ENCODE results near the gene COL9A3.

The COL9A3 gene

DNA sequence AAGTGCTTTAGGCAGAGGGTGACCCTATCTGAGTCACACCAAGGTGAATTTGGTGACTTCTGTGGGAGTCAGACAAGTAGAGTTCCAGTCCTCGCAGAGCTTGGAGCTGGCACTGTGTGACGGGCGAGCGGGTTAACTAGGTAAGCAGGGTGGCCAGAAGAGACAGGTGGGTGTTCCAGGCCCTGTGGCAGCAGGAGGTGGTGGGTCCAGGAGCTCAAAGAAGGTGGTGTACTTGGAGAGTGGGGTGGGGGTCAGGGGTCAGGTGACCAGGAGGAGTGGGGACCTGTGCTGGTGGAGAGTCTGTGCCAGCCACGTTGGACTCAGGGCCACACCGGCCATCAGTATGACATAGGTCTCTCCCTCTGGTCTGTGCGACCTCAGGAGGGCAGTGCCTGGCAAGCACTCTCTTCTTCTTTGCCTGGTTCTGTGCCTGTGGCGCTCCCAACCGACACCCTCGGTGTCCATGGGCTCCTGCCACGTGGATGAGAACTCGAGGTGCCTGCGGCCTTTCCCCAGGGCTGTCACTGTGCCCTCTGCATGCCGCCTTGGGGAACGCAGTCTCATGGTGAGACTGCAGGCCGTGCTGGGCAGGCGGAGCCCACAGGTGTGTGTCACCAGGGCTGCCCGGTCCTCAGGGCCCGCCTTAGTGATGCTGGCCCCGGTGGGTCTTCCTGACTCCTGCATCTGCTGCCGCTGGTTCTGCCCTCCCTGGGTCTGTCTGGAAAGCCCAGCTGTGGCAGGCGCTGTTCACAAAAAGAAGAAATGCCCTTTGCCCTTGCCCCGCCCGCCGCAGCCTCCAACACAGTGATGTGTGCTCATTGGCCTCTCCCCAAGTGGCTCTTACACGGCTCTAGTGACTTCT lies 18.9 kb upstream of the COL9A3 start:
- no peak for DNase-seq

DNA sequence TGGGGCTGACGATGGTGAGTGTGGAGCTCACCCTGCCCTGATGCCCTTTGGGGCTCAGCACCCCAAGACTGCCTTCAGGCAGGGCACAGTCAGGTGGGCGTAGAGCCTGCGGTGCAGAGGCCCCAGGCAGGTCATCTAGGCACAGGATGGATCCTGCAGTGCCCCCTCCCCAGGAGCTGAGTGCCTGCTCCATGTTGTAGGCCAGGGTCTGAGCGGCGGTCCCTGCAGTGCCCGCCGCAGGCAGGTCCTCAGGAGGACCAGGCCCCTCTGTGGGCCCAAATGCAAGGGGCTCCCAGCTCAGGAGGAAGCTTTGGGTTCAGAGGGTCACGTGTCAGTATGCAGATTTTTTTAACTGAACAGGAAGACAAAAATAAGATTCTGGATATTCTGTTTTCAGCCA lies 17.8 kb upstream of the COL9A3 start:
- no peak for DNase-seq

DNA sequence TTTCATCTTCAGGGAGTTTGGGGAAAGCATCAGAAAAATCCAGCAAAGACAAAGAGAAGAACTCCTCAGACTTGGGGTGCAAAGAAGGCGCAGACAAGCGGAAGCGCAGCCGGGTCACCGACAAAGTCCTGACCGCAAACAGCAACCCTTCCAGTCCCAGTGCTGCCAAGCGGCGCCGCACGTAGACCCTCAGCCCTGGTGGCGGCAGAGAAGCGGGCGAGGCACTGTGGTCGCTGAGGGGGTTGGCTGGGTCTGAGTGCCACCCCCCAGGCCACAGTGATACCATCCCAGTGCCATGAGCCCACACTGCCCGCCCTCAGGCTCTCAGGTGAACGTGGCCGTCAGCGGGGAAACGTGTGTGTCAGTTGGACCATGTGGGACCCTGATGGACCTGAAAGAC lies 17.4 kb upstream of the COL9A3 start:
- DNase-seq: no peak

DNA sequence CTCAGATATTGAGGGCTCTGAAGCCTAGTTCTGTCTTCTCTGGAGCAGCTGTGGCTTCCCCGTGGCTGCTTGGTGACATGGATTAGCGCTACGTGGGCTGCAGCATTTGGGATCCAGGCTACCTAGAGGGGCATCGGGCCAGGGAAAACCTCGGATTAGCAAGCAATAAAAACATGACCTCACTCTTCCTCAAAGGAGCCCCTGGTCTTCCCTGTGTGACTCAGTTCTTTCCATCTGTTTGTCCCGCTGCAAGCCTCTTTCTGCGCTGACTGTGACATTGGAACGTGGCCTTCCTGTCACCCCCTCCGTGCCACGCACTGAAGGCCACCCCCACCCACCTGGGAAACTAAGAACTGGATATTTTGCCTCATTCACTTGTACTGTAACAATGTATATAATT lies 17.0 kb upstream of the COL9A3 start:
- no peak for DNase-seq

DNA sequence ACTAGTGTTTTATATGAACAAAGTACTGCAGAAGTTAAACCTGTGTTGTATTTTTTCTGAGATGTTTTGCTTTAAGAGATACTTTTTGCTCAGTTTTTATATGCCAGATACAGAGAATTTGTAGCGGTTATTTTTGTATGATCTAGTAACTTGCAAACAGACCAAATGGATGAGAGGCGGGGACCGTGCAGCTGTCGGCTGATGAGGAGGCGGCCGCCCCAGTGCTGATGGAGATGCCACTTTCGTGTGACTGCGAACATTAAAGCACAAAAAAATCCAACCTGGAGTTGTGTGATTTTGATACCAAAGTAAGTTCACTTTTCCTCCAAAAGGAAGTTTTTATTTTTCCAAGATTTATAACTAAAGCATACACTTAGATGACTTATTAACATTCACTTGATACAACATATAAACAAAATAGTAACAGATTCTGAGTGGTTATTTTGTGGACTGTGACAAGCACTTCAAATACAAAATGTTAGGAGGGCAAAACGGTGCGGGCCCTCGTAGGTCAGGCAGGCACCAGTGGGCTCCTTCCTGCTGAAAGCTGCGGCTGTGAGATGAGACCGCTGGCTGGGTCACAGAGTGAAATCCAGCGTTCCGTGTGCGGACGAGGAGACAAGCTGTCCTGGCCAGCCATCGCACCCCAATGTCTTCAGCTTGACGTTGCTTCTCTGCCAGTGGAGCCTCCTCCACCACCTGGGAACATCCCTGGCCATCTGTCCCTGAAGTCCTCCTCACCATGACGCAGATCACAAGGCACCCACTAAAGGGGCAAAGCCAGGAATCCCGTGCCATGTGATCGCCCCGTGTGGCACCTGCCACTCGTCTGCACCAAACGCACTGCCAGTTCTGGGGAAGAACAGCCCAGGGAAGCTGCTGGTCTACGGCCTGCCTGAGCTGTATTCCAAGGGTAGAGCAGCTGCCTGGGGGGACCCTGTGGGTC lies 16.3 kb upstream of the COL9A3 start:
- no peak for DNase-seq

DNA sequence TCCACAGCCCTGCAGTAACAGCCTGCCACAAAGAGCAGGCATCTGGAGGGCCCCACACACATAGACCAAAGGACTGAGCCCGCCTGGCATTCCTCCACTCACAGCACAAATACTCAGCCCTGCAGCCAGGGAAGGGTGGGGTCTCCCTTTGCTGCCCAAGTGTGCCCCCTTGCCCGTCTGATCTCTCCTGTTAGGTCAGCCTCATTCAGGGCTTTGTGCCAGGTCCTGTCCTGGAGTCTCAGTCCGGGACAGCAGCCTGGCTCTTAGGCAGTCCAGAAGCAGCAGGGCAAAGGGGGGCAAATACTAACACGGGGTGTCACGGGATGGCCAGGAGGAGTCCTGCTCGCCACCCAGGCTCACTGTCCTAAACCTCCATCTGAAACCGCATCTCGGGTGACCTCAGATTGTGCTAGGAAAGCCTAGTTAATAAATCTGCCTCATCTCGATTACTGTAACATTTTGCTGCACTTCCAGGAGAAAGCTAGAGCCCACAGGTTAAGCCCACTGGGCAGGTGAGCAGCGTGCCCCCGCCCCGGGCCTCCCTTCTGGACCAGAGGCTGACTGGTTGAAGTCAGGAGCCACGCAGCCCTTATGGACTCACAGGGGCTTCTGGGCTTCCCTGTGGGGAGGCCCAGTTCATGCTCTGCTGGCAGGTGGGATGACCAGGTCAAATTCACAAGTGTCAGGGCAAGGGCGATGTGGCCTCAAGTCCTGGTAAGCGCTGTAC lies 15.4 kb upstream of the COL9A3 start:
- DNase-seq: no peak

DNA sequence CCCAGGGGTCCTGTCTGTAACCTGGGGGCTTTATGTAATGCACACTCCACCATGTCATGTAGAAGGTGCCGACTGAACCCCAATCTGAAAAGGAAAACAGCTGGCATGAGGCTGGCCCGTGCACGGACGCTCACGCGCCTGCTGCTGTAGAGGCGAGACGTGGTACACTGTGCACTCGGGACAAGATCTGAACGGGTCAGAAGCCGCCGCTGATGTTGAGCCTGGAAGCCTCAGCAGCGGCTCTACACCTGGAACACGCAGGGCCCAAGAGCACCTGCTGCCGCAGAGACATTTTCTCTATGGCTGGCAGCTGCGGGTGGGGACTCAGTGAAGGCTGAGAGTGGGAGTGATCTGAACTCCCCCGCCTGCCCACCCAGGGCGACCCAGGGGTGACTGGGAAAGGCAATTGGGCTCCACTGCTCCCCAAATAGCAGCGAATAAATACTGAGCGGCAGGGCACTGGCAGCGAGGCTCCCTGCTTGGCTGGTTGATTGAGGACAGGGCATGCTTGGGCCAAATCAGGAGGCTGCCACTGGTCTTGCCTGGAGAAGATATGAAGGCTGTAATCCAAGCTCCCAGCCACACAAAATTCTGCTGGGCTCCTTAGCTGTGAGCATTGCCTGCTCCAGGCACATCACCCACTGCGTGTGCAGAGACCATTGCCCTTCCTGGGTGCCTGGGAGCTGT lies 14.7 kb upstream of the COL9A3 start:
- DNase-seq: no peak

DNA sequence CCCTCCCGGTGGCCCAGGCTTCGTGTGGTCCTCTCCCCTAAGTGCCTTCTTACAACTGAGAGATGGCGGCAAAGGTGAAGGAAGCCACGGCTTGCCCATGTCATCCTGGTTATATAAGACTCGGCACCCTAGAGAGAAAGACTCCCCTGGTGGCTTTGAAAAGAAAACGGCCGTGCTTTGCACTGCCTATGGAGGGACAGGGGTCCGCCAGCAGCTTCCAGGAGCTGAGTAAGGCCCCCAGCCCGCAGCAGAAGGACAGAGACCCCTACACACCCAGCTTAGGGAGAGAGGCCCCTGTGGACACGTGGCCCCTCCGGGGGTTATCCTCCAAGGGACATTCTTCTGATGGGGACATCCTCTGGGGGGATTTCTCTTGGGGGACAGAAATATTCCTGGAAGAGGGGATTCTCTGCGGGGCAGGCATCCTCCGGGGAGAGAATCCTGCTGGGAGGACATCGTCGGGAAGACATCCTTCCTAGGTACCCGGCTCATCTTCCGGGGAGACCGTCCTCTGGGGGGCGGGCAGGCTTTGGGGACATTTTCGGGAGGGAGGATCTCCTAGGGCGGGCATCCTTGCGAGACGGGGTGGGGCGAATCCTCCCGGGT lies 12.7 kb upstream of the COL9A3 start:
- DNase-seq: no peak

DNA sequence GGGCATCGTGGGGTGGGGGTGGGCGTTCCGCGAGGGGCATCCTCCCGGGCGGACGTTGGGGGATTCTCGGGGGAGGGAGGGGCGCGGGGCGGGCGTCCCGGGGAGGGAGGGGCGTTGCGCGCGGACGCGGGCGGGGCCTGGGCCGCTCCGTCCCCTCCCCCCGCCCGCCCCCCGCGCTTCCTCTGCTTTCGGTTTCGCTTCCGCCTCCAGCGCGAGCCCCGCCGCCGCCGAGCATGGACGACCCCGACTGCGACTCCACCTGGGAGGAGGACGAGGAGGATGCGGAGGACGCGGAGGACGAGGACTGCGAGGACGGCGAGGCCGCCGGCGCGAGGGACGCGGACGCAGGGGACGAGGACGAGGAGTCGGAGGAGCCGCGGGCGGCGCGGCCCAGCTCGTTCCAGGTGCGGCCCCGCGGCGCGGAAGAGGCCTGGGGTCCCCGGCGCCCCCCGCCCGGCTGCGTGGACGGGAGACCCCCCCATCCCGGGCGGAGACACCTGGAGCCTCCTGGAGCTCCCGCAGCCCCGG lies 12.2 kb upstream of the COL9A3 start, which contains the start of gene OGFR:
Gene OGFR, plus strand, starts transcription at position 209 of the 528 bp plus-strand sequence. Its CDS starts 25 bp downstream, at position 234.
- DNase-seq: peak; percentile 64

DNA sequence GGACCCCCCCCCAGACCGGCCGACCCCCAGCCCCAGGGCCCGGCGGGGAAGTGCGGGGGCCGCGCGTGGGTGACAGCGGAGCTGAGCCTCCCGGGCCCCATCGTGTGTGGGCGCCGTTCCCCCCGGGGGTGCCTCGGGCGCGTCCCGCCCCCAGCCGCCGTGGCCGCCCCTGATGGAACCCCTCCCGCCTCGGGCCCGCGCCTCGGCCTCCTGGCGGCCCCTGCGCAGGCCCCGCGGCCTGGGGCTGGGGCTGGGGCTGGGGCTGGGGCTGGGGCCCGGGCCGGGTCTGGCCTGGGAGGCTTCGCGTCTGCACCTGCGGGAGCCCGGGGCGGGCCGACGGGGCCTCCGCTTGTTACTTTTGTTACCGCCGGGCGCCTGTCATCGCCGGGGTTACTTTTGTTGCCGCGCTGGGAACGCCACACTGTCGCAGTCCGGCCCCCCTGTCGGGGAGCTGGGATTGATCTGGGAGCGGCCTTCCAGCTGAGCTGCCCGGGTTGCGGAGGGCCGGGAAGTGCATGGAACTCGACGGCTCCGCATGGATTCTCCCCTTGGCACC lies 11.6 kb upstream of the COL9A3 start:
- peak; percentile 56 for DNase-seq

DNA sequence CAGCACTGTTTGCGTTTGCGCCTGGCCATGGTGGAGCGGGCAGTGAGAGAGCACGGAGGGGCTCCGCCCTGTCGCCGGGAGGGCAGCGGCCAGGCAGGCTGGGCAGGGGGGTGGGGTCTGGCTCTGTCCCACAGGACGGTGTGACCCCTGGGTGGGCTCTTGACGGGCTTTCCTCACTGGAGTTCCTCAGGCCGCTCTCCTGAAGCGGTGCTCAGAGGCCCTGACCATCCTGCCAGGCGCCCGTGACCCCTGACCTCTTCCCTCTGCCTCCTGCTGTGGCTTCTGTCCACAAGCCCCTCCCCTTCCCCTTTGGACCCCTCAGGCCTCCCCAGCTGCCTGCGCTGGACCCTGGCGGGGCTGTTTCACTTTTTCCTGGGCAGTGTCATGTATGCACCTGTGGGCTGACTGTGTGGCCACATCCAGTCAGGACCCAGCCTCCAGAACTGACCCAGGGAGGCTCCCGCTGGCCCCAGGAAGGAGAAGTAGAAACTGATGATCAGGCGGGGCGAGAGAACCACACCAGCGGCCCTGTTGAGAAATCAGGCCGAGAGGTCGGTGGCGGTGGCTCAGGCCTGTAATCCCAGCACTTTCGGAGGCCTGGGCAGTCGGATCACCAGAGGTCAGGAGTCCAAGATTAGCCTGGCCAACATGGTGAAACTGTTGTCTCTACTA lies 11.0 kb upstream of the COL9A3 start:
- no peak for DNase-seq

DNA sequence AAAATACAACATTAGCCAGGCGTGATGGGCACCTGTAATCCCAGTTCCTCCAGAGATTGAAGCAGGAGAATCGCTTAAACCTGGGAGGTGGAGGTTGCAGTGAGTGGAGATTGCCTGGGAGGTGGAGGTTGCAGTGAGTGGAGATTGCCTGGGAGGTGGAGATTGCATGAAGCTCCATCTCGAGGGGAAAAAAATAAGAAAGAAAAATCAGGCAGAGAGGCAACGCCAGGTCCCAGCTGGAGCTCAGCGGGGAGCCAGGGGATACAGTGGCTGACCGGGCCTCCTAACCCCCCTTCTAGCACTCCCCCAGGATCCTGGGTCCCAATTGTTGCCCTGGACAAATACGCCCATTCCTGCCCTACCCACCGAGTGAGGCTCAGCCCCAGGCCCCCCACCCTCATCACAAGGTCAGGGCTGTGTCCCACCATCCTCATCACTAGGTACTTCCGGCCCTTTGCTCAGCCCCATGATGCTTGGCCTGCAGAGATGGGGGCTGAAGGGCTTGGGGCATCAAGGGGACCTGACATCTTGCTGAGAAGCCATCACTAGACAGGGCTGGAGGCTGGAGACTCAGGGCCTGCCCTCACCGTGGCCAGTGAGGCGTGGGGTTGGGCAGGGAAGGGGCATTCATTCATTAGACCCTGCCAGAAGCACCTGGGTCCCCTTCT lies 10.3 kb upstream of the COL9A3 start:
- DNase-seq: no peak

DNA sequence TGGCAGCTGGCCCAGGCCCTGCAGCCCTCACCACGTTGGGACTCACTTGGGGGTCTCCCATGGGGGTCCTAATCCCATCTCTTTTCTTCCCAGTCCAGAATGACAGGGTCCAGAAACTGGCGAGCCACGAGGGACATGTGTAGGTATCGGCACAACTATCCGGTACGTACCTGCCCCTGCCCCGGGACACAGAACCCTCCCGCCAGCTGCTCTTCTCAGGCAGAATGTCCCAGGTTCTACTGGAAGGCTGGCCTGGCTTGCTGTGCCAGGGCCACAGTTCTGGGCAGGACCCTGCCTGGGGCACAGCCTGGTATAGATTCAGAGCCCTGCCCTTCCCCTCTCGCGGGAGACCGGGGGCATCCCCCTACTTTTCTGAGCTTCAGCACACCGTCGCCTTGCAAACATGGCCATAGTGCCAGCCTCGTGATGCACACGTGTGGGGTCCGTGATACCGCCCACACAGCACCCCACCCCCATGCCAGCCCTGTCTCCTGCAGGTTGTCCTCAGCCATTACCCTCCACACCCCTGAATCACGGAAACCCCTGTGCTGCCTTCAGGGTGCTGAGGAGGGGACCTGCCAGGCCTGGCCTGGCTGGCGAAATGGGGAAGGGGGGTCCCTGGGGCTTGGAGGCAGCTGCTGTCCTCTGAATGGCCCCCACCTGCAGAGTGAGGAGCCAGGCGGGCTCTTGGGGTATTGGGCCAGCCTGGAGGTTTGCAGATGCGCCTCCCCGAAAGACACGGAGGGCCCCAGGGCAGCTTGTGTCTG lies 9.2 kb upstream of the COL9A3 start:
- DNase-seq: no peak

DNA sequence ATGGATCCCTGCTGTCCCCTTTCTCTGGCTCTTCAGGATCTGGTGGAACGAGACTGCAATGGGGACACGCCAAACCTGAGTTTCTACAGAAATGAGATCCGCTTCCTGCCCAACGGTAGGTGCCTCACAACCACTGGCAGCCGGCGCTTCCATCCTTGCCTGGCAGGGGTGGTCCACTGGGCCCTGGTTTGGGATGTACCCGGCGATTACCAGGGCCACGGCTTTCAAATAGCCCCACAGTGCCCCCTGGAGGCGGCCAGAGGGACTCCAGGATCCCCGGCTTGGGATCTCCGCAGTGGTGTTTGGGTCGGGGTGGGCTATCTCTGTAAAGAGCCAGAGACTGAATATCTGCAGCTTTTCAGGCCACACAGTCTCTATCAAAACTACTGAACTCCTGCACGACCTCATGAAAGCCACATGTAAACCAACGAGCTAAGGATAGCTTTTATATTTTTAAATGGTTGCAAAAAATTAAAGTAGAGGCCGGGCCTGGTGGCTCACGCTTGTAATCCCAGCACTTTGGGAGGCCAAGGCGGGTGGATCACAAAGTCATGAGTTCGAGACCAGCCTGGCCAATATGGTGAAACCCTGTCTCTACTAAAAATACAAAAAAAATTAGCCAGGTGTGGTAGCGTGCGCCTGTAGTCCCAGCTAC lies 8.5 kb upstream of the COL9A3 start:
- DNase-seq: peak; percentile 71

DNA sequence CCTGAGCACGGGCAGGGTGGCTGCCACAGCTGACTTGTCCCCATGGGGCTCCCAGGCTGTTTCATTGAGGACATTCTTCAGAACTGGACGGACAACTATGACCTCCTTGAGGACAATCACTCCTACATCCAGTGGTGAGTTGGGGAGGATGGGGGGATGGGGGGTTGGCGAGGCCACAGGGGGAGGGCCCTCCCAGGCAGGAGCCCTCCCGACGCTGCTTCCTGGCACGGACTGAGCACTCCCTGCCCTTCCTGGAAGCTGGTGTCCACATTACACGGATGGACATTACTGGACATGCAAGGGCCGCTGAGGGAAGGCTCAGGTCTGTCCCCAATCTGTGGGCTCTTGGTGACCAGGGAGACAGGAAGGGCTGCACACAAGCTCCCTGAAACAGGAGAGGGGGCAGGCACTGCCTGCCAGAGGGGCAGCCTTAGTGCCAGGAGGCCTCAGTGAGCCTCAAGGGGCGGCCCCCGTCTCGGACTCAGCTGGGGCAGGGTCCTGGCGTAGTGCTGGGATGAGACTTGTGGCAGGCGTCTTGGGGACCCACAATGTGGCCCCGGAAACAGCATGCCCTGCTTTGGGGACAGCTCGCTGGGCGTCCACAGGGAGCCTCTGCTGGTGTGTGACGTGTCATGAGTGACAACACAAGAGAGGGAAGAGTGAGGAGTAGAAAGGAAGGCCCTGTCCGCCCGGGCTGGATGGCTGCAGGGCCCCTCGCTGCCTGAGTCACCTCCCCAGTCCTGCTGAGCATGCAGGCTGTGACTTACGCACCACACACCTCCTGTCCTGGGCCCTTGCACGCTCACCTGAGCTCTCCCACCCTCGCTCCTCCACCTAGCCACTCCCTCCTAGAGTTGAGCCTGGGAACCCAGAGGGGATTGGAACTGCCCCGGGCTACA lies 7.1 kb upstream of the COL9A3 start:
- no peak for DNase-seq

DNA sequence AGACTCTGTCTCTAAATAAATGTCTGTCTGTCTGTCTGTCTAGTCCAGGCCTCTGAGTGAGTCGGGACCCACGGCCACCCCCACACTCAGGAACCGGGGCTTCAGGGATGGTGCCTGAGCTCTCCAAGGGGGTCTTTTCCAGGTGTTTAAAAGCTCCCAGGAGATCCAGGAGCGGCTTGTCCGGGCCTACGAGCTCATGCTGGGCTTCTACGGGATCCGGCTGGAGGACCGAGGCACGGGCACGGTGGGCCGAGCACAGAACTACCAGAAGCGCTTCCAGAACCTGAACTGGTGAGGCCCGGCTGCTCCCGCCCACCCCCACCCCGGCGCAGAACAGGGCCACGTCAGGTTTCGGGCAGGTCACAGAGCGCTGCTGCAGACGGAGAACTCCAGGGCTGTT lies 5.5 kb upstream of the COL9A3 start:
- DNase-seq: no peak

DNA sequence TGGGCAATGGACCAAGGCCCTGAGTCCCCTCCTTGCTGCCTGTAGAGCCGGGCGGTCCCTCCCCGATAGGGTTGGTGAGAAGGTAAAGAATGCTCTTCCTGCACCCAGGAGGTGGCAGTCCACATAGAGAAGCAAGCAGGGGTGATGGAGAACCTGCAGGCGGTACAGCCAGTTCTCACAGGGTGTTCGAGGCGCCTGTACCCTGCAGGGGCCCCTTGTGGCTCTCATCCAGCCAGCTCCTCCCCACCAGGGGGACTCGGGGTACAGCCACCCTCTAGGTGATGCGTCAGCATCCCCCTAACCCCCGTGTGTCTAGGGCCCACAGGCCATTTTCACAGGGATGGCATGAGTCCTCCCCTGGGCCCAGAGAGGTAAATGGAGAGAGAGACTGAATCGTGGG lies 5.1 kb upstream of the COL9A3 start:
- DNase-seq: no peak
